DMS114 treated with DMSO at 0.1 percent for 48 hours (cell line): Measurements from ENCODE around the gene SART1.

Experiments
- DNase-seq: peaks from one replicate; lab custom pipeline; 2025; ENCODE audit not compliant: unreplicated experiment; lab: John Stamatoyannopoulos, UW

SART1 gene

DNA sequence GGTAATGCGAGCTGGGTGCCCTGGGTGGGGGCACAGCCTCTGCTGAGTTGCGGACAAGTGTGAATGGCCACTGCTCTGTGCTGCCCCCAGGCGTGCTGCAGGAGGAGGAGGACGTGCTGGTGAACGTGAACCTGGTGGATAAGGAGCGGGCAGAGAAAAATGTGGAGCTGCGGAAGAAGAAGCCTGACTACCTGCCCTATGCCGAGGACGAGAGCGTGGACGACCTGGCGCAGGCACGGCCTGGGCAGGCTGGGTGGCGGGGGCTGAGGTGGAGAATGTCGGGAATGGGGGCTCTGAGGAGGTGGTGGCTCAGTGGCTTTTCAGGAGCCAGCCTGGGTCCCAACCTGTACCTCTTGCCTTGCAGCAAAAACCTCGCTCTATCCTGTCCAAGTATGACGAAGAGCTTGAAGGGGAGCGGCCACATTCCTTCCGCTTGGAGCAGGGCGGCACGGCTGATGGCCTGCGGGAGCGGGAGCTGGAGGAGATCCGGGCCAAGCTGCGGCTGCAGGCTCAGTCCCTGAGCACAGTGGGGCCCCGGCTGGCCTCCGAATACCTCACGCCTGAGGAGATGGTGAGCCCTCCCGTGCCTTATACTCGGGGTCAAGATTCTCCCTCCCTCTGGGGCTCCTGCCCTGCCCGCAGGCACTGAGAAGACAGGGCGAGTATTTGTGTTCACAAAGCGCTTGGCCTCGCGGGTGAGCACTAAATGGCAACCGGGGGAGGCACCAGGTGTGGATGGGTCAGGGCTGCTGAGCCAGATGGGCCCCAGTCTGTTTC lies 4.6 kb downstream of the SART1 start:
- no peak for DNase-seq

DNA sequence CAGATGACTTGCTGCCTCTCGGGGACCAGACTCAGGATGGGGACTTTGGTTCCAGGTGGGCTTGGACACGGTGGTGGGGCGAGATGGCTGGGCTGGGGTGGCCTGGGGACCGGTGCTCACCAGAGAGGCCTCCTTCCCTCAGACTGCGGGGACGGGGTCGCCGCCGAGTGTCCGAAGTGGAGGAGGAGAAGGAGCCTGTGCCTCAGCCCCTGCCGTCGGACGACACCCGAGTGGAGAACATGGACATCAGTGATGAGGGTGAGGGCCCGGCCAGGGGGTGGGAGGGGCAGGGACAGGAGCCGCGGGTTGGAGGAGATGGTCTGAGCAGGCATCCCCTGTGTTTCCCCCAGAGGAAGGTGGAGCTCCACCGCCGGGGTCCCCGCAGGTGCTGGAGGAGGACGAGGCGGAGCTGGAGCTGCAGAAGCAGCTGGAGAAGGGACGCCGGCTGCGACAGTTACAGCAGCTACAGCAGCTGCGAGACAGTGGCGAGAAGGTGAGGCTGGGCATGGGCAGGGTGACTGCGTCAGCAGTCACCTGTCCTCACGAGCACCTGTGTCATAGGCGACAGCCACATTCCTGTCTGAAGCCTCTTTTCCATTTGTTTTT lies 5.9 kb downstream of the SART1 start:
- DNase-seq, result no peak

DNA sequence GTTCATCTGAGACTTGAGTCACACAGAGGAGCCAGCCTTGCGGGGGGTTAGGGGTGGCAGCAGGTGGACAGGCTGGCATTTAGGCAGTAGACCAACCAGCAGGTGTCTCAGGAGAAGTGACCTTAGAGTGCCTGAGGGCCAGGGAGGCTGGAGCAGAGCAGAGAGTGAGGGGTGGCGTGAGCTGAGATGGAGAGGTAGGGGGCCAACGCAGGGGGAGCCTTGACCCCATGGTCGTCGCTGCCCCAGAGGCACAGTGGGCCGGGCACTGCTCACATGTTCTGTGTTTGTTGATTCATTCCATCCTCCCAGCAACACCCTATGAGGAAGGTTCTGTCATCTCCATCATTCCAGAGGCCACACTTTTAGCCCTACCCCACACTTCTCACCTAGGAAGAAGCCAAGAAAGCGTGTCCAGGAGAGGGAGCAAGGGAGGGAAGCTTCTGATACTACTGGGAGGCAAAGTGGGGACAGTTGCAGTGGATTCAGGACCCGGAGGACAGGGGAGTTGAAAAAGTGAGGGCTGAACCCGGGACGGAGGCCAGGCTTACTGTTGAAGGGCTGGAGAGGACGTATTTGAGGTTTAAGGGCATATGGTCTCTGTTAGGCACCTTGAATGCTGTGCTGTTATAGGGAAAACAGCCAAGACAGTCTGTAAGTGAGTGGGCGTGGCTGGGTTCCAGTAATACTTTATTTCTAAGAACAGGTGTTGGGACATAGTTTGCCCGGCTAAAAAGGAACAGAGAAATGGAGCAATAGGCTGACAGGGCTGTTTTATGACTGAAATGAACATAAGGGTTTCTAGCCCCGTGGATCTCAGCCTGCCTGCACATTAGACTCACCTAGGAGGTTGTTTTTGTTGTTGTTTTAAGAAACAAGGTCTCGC lies 7.3 kb downstream of the SART1 start:
- no peak for DNase-seq

DNA sequence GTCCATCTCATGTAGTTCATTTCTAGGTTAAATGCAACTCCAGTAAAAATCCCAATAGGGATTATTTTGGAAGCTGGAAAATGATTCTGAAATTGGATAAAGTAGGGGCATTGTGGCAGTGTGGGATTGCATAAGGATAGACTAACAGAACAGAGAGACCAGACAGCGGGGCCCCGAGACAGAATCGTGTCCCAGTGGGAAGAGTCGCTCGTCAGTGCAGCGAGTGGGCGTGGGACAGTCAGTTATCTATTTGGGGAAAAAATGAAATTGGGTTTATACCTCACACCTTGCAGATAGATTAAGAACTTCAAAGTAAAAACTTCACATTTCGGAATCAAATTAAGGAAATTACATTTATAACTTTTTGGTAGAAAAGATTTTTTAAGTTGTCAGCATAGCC lies 10.6 kb downstream of the SART1 start:
- DNase-seq, result no peak

DNA sequence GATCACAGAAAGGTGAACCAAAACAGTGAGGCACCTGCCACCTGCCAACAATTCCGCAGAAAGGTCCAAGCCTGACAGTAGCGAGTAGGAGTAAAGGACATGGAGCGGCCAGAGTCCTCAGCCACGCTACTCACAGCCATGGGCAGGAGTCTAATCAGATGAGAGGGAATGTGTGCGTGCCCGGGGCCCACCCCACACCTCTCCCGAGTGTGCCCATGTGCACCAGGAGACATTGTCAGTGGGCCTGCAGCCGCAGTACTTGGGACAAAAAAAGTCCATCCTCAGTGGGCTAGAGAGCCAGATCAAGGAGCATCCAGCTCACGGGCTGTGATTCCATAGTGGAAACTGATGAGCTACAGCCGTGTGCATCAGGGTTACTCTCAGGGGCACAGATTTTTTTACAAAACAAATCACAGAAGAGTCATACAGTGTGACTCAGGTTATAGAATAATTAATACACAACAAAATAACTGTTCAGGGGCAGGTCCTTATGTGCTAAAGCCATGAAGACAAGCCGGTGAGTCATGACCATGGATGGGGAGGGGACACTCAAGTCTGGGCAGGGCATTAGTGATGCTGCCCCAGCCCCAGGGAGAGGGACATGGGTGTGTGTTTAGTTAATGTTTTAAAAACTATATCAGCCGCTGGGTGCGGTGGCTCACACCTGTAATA lies 12.0 kb downstream of the SART1 start:
- no peak for DNase-seq

DNA sequence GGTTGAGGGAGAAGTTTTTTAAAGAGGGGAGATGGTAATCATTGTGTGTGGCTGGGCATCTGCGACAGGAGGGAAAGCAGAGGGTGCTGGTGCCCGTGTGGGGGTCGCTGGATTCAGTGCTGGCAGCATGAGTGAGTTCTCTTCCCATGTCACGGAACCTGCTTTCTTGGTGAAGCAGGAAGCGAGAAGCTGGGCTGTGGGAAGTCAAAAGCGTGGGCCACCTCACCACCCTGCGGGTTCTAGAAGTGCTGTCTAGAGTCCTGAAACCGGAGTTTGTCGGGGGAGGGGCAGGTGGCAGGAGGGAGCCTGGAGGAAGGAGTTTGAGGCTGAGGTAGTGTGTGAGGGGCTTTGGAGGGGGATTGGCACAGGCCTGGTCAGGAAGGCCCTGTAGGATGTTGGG lies 14.2 kb downstream of the SART1 start:
- DNase-seq, result no peak

DNA sequence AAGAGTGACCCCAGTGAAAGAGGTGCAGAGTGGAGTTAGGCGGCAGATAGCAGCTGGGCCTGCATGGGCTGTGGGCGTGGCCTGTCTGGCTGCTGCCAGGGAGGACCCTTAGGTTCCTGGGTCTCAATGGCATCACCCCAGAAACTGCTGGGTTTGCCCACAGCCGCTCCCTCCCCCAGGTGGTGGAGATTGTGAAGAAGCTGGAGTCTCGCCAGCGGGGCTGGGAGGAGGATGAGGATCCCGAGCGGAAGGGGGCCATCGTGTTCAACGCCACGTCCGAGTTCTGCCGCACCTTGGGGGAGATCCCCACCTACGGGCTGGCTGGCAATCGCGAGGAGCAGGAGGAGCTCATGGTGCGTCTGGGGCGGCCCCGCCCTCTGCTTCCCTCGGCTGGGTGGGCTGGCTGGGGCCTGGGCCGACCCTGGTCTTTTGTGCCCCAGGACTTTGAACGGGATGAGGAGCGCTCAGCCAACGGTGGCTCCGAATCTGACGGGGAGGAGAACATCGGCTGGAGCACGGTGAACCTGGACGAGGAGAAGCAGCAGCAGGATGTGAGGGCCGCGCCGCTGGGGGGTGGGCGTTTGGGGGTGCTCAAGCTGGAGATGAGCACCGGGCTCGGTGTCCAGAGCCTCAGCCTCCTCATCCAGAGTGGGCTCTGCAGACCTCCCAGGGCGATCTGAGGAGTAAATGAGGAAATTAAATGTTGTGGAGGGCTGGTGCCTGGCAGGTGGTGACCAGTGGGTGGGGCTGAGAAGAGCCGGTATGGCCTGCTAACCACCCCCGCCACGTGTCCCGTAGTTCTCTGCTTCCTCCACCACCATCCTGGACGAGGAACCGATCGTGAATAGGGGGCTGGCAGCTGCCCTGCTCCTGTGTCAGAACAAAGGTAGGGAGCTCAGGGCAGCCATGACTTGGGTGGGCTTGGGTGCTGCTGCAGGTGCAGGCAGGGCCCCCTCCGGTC lies 15.0 kb downstream of the SART1 start:
- no peak for DNase-seq

DNA sequence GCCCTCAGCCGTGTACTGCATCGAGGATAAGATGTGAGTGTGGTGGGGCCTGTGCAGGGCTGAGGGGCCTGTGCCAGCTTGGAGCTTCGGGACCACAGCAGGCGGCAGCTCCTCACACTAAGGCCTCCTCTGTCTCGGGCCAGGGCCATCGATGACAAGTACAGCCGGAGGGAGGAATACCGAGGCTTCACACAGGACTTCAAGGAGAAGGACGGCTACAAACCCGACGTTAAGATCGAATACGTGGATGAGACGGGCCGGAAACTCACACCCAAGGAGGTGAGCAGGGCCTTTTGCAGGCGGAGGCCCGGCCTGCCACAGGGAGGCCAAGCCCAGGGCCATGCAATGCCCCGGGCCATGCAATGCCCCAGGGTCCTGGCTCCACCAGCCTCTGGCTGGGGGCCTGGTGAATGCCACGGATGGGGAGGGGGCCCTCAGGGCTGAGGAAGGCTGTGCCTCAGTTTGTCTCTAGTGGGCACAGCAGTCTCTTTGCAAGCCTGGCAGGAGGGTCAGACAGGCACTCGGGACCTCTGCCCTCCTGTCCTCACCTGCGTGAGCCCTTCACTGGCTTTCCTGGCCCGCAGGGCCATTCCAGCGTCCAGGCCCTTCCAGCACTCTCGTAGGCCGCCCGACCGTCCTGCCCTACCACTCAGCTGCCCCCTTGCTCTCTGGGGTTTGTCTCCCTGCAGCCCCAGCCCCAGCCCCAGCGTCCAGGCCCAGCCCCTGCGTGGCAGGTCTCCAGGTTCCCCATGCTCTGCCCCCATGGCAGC lies 16.3 kb downstream of the SART1 start:
- no peak for DNase-seq

DNA sequence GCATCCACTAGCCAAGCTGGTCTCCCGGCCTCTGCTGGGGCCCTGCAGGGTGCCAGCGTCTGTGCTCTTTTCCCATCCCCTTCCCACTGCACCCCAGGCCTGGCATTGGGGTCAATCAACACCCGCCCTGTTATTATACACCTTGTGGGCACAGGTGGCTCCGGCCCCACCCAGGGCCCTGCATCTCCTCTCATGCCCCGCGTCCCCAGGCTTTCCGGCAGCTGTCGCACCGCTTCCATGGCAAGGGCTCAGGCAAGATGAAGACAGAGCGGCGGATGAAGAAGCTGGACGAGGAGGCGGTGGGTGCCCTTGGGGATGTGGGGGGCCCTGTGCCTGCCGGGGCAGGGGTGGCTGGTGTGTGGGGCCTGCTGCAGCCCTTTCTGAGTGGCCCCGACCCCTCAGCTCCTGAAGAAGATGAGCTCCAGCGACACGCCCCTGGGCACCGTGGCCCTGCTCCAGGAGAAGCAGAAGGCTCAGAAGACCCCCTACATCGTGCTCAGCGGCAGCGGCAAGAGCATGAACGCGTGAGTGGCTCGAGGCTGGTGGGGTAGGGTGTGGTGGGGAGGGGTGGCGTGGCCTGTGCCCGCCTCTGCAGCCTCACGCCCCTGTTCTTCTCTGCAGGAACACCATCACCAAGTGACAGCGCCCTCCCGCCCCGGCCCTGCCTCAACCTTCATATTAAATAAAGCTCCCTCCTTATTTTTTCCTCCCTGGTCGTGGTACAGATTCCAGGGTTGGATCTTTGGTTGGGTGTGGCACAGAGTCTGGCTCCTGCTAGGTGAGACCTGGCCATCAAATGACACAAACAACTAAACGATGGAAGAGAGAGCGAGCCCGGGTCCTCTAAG lies 17.1 kb downstream of the SART1 start:
- no peak for DNase-seq

DNA sequence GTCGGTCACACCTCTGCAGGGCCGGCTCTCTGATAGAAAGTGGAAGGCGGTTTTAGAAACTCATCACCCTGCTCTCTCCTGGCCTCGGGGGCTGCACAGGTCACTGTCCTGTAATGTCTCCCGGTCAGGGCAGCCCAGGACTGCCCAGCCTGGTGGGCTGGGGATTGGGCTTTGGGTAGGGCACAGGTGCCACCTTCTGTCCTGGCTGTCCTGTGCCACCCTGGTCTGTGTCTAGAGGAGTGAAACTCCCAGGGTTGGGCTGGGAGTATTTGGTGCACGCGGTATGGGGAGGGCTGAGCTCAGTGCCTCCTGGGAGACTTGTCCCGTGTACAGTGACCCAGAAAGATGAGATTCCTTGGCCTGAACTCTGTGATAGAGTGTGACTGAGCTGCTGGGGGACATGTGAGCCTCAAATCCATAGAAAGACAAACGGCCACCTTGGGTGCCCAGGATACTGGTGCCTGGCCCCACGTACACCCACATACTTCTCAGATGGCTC lies 17.8 kb downstream of the SART1 start:
- no peak for DNase-seq

DNA sequence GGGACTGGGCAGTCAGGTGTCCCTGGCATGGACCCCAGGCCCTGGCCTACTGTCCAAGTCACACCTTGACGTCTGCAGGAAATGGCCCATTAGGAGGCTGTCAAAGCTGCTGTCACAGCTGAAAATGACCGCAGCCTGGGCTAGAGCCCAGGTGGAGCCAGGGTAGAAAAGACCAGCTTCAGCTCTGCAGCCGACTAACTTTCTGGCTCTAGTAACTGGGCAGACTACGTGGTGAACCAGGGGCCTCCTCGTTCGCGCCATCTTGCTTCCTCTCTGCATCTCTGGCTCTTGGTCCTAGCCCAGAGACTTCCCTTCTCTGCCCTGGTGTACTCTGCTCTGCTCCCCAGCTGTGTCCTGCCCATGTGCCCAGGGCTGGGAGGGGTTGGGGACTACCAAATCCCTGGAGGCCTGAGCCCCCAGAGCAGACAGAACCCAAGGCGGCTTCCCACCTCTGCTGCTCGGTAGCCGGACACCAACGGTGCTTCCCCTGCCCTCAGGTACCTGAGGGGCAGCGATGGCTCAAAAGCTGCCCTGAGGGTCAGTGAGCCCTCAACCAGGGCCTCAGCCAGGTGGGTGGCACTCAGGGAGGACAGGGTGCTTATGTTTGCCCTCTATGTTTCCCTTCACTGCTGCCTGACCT lies 19.7 kb downstream of the SART1 start:
- DNase-seq, result no peak

DNA sequence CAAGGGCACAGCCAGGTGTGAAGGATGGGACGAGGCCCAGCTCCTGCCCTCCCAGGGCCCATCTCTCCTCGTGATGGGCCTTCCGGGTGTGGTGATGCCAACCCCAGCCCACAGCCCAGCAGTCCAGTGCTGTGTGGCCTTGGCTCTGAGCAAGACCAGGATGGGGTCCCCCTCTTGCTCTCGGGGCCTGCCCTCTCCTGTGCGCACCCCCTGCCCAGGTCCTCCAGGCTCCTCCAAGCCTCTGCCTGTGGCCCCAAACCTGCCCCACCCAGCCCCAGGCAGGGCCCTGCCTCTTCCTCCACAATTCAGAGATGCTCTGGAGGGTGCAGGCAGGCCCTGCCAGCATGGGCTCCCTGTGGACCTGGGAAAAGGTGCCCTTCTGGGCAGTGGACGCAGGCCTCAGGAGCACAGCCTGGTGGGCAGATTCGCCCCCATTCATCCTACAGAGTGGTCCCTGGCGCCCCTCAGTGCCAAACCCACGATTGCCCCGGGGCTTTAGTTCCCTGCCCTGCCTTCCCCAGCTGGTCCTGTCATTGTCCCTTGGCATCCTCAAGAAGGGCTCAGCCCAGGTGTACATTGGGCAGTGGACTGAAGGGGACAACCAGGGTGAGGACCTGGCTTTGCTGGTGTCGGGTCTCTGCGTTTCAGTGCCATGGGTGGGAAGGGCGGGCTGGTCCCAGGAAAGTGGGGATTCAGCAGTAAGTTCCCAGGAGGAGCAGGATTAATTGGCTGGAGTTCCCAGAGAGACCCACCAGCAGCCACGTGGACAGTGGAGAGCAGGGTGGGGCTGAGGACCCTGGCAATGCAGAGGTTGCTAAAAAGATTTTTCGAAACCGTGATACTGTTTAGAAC lies 20.7 kb downstream of the SART1 start:
- no peak for DNase-seq

DNA sequence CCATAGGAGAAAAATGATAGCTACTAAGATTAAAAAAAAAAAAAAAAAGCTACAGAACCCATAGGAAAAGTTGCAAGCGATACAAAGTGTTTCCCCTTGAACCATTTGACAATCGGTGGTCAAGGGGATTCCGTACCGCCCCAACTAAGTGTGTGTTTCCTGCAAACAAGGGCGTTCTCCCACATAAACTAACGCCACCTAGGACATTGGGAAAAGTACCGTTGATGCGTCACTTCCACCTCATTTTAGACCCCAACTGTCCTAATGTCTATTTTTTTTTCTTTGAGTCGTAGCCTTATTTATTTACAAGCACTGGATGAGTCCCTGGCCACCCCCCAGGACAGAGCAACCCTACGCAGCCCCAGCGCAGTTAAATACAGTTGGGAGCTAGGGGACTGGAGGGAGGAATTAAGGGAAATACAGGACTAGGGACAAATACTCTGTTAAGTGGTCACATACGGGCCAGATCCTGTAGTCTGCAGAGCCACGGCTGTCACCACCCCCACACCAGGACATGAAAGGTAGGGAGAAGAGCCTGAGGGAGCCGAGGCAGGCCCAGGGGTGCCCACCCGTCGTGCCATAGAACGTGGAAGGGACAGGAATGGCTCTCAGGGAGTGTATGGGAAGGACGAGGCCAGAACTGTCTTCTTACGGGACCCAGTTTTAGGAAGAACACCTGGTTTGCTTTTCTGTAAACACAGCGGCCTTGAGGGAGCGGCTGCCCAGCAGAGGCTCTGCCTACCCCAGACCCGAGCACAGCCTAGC lies 21.5 kb downstream of the SART1 start:
- no peak for DNase-seq

DNA sequence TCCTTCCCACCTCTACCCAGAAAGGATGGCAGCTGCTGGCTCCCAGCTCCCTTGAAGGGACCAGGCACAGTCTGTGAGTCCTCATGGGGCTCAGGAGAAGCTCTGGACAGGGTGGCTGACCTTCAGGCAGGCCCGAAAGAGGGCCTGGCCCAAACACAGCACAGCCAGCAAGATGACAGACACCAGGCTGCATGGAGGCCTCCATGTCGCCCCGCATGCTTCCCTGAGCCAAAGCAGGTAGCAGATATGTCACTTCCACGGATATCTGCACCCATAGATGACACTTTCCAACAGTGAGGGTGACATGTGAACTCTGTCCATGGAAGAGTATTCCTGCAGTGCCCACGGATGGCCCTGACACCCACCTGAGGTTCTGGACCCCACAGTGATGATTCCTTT lies 22.1 kb downstream of the SART1 start:
- DNase-seq, result no peak

DNA sequence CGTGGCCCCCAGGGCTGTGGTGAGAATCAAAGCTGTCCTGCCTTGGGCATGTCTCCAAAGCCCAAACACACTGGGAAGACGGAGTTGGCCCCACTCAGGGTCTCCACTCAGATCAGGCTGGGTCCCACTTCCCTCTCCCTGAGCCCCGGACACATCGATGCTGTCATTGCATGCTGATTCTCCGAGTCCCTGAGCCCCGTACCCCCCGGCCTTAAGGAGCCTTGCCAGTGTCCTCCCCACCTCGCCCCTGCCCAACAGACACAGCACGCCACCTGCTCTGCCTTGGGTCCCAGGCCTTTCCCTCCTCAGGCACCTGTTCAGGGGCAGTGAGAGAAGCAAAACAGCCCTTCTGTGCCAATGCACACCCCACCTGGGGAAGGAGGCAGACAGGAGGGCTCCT lies 25.8 kb downstream of the SART1 start:
- no peak for DNase-seq
